ENCODE results near the gene IL17REL.

Gene IL17REL

GRCh38 chr22:49962012-49962750 lies 50.4 kb downstream of the IL17REL start:
- TF ChIP-seq CTCF (IDR thresholded peaks at IDR 0.05; ENCODE audit: borderline replicate concordance, control extremely low read depth, extremely low read depth, insufficient read depth, missing control alignments) = no peak
- DNase-seq (ENCODE audit: low spot score) = peak; percentile 86
- in situ Hi-C loops (cut with MboI; ENCODE audit: low sequenced_read_pairs, unreplicated experiment) = no loop called here

DNA sequence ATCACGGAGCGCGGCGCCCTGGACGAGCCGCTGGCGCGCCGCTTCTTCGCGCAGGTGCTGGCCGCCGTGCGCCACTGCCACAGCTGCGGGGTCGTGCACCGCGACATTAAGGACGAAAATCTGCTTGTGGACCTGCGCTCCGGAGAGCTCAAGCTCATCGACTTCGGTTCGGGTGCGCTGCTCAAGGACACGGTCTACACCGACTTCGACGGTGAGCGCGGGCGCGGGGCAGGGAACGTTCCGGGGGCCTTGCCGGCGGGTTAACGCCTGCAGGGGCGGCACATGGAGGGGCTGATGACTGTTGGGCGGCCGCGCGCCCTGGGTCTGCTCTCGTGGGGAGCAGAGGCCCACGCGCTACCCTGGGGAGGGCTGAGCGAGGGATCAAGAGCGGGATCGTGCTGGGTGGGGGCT lies 51.0 kb downstream of the IL17REL start:
- no peak for TF ChIP-seq CTCF (IDR thresholded peaks at IDR 0.05; ENCODE audit: borderline replicate concordance, control extremely low read depth, extremely low read depth, insufficient read depth, missing control alignments)
- in situ Hi-C loops (cut with MboI; ENCODE audit: low sequenced_read_pairs, unreplicated experiment) = no loop called here
- DNase-seq (ENCODE audit: low spot score) = no peak

DNA sequence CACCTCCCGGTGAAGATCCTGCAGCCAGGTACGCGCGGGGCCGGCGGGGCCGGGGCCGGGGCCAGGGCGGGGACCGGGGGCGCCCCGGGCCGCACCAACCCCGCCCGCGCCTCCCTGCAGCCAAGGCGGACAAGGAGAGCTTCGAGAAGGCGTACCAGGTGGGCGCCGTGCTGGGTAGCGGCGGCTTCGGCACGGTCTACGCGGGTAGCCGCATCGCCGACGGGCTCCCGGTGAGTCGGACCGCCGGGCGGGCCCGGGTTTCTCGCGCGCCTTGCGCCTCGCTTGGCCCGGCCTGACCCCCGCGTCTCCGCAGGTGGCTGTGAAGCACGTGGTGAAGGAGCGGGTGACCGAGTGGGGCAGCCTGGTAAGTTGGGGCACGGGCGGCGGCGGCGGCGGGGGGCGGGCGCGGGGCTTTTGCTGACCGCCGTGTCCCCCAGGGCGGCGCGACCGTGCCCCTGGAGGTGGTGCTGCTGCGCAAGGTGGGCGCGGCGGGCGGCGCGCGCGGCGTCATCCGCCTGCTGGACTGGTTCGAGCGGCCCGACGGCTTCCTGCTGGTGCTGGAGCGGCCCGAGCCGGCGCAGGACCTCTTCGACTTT lies 51.5 kb downstream of the IL17REL start:
- no peak for TF ChIP-seq CTCF (IDR thresholded peaks at IDR 0.05; ENCODE audit: borderline replicate concordance, control extremely low read depth, extremely low read depth, insufficient read depth, missing control alignments)
- in situ Hi-C loops (cut with MboI; ENCODE audit: low sequenced_read_pairs, unreplicated experiment) = no loop called here
- DNase-seq (ENCODE audit: low spot score) = no peak

DNA sequence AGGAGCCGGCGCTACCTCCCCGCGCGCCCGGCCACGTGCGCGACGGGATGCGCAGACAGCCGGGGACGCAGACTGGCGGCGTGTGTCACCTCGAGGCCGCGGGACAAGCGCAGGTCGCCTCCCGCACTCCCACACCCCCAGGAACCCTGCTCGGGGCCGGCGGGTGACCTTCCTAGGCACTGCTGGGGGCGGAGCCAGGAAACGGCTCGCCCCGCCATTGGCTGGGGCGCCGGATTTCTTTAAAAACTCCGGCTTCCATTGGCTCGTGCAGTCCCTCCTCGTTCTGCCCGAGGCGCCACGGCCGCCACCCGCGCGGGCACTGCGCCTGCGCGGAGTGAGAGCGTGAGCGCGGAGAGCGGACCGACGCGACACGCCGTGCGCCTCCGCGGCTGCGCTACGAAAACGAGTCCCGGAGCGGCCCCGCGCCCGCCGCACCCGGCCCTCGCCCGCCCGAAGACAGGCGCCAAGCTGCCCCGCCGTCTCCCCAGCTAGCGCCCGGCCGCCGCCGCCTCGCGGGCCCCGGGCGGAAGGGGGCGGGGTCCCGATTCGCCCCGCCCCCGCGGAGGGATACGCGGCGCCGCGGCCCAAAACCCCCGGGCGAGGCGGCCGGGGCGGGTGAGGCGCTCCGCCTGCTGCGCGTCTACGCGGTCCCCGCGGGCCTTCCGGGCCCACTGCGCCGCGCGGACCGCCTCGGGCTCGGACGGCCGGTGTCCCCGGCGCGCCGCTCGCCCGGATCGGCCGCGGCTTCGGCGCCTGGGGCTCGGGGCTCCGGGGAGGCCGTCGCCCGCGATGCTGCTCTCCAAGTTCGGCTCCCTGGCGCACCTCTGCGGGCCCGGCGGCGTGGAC lies 52.2 kb downstream of the IL17REL start, which contains the start of gene PIM3:
Gene PIM3, plus strand, starts transcription at position 614 of the 846 bp plus-strand sequence. Its CDS starts 176 bp downstream, at position 790.
- TF ChIP-seq CTCF (IDR thresholded peaks at IDR 0.05; ENCODE audit: borderline replicate concordance, control extremely low read depth, extremely low read depth, insufficient read depth, missing control alignments) = no peak
- in situ Hi-C loops (cut with MboI; ENCODE audit: low sequenced_read_pairs, unreplicated experiment) = no loop called here
- peak; percentile 98 for DNase-seq (ENCODE audit: low spot score)

- in situ Hi-C loops (cut with MboI; ENCODE audit: low sequenced_read_pairs, unreplicated experiment) = no loop called here
- no peak for TF ChIP-seq CTCF (IDR thresholded peaks at IDR 0.05; ENCODE audit: borderline replicate concordance, control extremely low read depth, extremely low read depth, insufficient read depth, missing control alignments)
- DNase-seq (ENCODE audit: low spot score) = no peak
Measured at GRCh38 chr22:49959782-49960158, 52.8 kb downstream of the IL17REL start.

DNA sequence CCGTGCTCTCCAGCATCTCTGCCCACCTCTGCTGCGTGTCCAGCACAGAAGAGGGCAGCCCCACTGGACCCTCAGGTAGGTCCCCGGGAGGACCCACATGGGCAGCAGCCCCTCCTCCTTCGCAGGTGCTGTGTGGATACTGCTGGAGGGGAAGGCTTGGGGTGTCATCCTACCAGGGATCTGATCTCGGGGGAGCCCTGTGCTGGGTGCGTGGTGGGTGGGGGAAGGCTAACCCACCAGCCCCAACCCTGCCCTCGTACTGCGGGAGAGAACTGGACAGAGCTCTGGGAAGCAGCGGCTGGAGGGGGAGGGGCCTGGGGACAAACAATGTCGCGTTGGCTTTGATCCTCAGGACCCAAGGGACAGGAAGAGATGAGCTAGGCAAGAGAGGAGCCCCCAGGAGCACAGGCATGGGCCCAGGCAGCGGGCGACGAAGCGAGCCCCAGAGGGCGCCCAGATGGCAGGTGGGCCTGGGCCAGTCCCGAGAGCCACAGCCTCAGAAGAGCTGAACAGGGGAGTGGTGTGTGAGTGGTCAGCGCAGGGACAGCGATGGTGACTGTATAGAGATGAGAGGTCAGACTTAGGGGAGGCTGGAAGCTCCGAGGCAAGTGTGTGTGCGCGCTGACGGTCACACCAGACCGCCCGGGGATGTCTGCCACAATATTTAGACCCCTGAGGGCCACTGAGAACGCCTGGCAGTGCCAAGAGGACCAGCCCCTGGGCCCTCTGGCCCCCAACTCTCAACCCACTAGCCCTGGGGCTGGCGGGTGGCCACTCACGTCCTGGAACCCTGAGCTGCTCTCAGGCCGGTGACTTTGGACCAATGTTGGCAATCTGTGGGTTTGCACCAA lies 53.4 kb downstream of the IL17REL start:
- no peak for DNase-seq (ENCODE audit: low spot score)
- in situ Hi-C loops (cut with MboI; ENCODE audit: low sequenced_read_pairs, unreplicated experiment) = no loop called here
- no peak for TF ChIP-seq CTCF (IDR thresholded peaks at IDR 0.05; ENCODE audit: borderline replicate concordance, control extremely low read depth, extremely low read depth, insufficient read depth, missing control alignments)

Data from GM13976 (cell line).